WTC11 (cell line): Measurements from ENCODE around the gene EHF. TPM values are rescaled to one million over a fixed set of nuclear protein-coding genes. Genes with fewer than 3 reads are reported as not detected.

ENCODE experiments used
- ATAC-seq: fragments of 200-7000 bp; cut with Tn5 transposase; 2 replicates; pipeline ENCODE4 v1.10.0; 2021; ENCODE audit warnings: mild to moderate bottlenecking, moderate library complexity
- CTCF ChIA-PET: fragments of 300-600 bp; sonication (Branson Sonifier 250); formaldehyde crosslinking; loops from one replicate; lab custom pipeline; 2021; ENCODE audit warnings: antibody characterized with exemption; lab: Charles Lee
- POLR2A ChIA-PET: fragments of 350-600 bp; sonication (Branson Sonifier 250); formaldehyde crosslinking; loops from one replicate; lab custom pipeline; 2021; ENCODE audit warnings: antibody characterized with exemption; lab: Charles Lee
- DNase-seq: peaks from one replicate; pipeline ENCODE4 v3.0.0; 2021; ENCODE audit warnings: low spot score
- H3K27ac Mint-ChIP-seq: 2 replicates; pipeline ENCODE4 v1.8.0; 2021; ENCODE audit warnings: mixed read lengths
- H3K27me3 Mint-ChIP-seq: 2 replicates; pipeline ENCODE4 v1.8.0; 2021; ENCODE audit warnings: low read depth, mild to moderate bottlenecking, moderate library complexity, mixed read lengths
- H3K36me3 Mint-ChIP-seq: 2 replicates; pipeline ENCODE4 v1.8.0; 2021; ENCODE audit warnings: mixed read lengths
- H3K4me1 Mint-ChIP-seq: 2 replicates; pipeline ENCODE4 v1.8.0; 2022; ENCODE audit warnings: mixed read lengths
- H3K4me3 Mint-ChIP-seq: 2 replicates; pipeline ENCODE4 v1.8.0; 2021; ENCODE audit warnings: mild to moderate bottlenecking, moderate library complexity, mixed read lengths
- H3K9me3 Mint-ChIP-seq: 2 replicates; pipeline ENCODE4 v1.8.0; 2021; ENCODE audit warnings: mixed read lengths
- EMX1 ChIP-seq: fragments of 250-450 bp; sonication (Bioruptor Pico); IDR thresholded peaks from 2 replicates; pipeline ENCODE4 v1.8.0; 2021; ENCODE audit warnings: mild to moderate bottlenecking
- FOXJ3 ChIP-seq: sonication (generic); formaldehyde crosslinking; IDR thresholded peaks from 2 replicates; pipeline ENCODE4 v1.9.0; 2021; ENCODE audit warnings: missing genetic modification reagents, mild to moderate bottlenecking, borderline replicate concordance
- FOXK1 ChIP-seq: sonication (generic); formaldehyde crosslinking; IDR thresholded peaks from 2 replicates; pipeline ENCODE4 v1.8.0; 2022; ENCODE audit warnings: mild to moderate bottlenecking, moderate library complexity, missing genetic modification reagents
- GTF2I ChIP-seq: fragments of 250-450 bp; sonication (Bioruptor Pico); conservative IDR thresholded peaks from 2 replicates; pipeline ENCODE4 v1.4.0; 2021; ENCODE audit warnings: mild to moderate bottlenecking
- KAT7 ChIP-seq: sonication (generic); formaldehyde crosslinking; IDR thresholded peaks from 2 replicates; pipeline ENCODE4 v1.8.1; 2023; ENCODE audit warnings: missing genetic modification reagents, mild to moderate bottlenecking, borderline replicate concordance
- NR2C2 ChIP-seq: sonication (generic); formaldehyde crosslinking; IDR thresholded peaks from 2 replicates; pipeline ENCODE4 v1.8.0; 2022; ENCODE audit warnings: mild to moderate bottlenecking, missing genetic modification reagents
- SOX15 ChIP-seq: fragments of 250-450 bp; sonication (Bioruptor Pico); IDR thresholded peaks from 2 replicates; pipeline ENCODE4 v1.9.0; 2021; ENCODE audit warnings: mild to moderate bottlenecking
- SP1 ChIP-seq: sonication (generic); formaldehyde crosslinking; conservative IDR thresholded peaks from 2 replicates; pipeline ENCODE4 v1.8.1; 2022; ENCODE audit warnings: missing genetic modification reagents
- ZNF671 ChIP-seq: fragments of 250-450 bp; sonication (Bioruptor Pico); IDR thresholded peaks from 2 replicates; pipeline ENCODE4 v1.8.0; 2021; ENCODE audit warnings: mild to moderate bottlenecking
- total RNA-seq: library from RNA; stranded (reverse); gene quantifications from 3 replicates; pipeline ENCODE4 v1.2.3, GENCODE V29; 2021
- TF ChIP-seq, protein P1 (sequence below): sonication (generic); formaldehyde crosslinking; conservative IDR thresholded peaks from 2 replicates; pipeline ENCODE4 v1.8.1; 2023; ENCODE audit warnings: mild to moderate bottlenecking, low read depth, missing genetic modification reagents, moderate library complexity
- TF ChIP-seq, protein P2 (sequence below): sonication (generic); formaldehyde crosslinking; IDR thresholded peaks from 2 replicates; pipeline ENCODE4 v1.8.0; 2022; ENCODE audit warnings: missing genetic modification reagents
- TF ChIP-seq, protein P3 (sequence below): sonication (generic); formaldehyde crosslinking; IDR thresholded peaks from 2 replicates; pipeline ENCODE4 v1.8.1; 2023; ENCODE audit warnings: mild to moderate bottlenecking, missing genetic modification reagents
- TF ChIP-seq, protein P4 (sequence below): sonication (generic); formaldehyde crosslinking; IDR thresholded peaks from 2 replicates; pipeline ENCODE4 v1.8.1; 2023; ENCODE audit warnings: mild to moderate bottlenecking, missing genetic modification reagents, borderline replicate concordance
- TF ChIP-seq, protein P5 (sequence below): sonication (generic); formaldehyde crosslinking; IDR thresholded peaks from 2 replicates; pipeline ENCODE4 v1.8.1; 2022; ENCODE audit warnings: mild to moderate bottlenecking, missing genetic modification reagents, moderate library complexity, borderline replicate concordance
- TF ChIP-seq, protein P6 (sequence below): sonication (generic); formaldehyde crosslinking; conservative IDR thresholded peaks from 2 replicates; pipeline ENCODE4 v1.8.1; 2022; ENCODE audit warnings: mild to moderate bottlenecking, missing genetic modification reagents
- TF ChIP-seq, protein P7 (sequence below): sonication (generic); formaldehyde crosslinking; IDR thresholded peaks from 2 replicates; pipeline ENCODE4 v1.8.0; 2023; ENCODE audit warnings: missing genetic modification reagents

EHF gene
- total RNA-seq, 1 experiment from 2014 or later = 0.46 TPM

DNA sequence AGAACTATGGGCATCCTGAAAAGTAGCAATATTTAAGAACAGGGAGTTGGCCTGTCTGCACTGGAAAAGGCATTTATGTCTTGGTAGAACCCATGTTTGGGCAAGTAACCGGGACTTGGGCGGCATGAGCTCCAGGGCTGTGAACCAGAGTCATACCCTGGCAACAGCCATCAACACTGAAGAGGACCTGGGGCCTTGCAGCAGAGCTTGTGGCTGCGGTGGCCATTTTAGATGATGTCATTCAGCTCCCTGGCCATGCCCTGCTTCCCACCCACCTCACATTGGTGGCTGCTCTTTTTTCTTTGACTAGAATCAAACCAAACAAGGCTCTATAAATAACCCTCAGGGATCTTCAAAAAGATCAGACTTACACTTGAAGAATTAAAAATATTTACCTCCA, 26.6 kb downstream of the EHF start:
- H3K4me1 Mint-ChIP-seq = peaks cover 26% of the 10 kb centered on the region
- CTCF ChIA-PET = no interaction called here
- no peak overlapping the region for H3K4me3 Mint-ChIP-seq
- TF ChIP-seq GTF2I = no peak
- TF ChIP-seq NR2C2 = no peak
- TF ChIP-seq, protein P1, sequence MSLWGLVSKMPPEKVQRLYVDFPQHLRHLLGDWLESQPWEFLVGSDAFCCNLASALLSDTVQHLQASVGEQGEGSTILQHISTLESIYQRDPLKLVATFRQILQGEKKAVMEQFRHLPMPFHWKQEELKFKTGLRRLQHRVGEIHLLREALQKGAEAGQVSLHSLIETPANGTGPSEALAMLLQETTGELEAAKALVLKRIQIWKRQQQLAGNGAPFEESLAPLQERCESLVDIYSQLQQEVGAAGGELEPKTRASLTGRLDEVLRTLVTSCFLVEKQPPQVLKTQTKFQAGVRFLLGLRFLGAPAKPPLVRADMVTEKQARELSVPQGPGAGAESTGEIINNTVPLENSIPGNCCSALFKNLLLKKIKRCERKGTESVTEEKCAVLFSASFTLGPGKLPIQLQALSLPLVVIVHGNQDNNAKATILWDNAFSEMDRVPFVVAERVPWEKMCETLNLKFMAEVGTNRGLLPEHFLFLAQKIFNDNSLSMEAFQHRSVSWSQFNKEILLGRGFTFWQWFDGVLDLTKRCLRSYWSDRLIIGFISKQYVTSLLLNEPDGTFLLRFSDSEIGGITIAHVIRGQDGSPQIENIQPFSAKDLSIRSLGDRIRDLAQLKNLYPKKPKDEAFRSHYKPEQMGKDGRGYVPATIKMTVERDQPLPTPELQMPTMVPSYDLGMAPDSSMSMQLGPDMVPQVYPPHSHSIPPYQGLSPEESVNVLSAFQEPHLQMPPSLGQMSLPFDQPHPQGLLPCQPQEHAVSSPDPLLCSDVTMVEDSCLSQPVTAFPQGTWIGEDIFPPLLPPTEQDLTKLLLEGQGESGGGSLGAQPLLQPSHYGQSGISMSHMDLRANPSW = no peak
- TF ChIP-seq EMX1 (CRISPR knock-in tag) = no peak
- TF ChIP-seq, protein P2, sequence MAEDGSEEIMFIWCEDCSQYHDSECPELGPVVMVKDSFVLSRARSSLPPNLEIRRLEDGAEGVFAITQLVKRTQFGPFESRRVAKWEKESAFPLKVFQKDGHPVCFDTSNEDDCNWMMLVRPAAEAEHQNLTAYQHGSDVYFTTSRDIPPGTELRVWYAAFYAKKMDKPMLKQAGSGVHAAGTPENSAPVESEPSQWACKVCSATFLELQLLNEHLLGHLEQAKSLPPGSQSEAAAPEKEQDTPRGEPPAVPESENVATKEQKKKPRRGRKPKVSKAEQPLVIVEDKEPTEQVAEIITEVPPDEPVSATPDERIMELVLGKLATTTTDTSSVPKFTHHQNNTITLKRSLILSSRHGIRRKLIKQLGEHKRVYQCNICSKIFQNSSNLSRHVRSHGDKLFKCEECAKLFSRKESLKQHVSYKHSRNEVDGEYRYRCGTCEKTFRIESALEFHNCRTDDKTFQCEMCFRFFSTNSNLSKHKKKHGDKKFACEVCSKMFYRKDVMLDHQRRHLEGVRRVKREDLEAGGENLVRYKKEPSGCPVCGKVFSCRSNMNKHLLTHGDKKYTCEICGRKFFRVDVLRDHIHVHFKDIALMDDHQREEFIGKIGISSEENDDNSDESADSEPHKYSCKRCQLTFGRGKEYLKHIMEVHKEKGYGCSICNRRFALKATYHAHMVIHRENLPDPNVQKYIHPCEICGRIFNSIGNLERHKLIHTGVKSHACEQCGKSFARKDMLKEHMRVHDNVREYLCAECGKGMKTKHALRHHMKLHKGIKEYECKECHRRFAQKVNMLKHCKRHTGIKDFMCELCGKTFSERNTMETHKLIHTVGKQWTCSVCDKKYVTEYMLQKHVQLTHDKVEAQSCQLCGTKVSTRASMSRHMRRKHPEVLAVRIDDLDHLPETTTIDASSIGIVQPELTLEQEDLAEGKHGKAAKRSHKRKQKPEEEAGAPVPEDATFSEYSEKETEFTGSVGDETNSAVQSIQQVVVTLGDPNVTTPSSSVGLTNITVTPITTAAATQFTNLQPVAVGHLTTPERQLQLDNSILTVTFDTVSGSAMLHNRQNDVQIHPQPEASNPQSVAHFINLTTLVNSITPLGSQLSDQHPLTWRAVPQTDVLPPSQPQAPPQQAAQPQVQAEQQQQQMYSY (CRISPR knock-in tag) = no peak
- TF ChIP-seq, protein P3, sequence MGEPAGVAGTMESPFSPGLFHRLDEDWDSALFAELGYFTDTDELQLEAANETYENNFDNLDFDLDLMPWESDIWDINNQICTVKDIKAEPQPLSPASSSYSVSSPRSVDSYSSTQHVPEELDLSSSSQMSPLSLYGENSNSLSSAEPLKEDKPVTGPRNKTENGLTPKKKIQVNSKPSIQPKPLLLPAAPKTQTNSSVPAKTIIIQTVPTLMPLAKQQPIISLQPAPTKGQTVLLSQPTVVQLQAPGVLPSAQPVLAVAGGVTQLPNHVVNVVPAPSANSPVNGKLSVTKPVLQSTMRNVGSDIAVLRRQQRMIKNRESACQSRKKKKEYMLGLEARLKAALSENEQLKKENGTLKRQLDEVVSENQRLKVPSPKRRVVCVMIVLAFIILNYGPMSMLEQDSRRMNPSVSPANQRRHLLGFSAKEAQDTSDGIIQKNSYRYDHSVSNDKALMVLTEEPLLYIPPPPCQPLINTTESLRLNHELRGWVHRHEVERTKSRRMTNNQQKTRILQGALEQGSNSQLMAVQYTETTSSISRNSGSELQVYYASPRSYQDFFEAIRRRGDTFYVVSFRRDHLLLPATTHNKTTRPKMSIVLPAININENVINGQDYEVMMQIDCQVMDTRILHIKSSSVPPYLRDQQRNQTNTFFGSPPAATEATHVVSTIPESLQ (CRISPR knock-in tag) = no peak
- TF ChIP-seq SOX15 (CRISPR knock-in tag) = no peak
- TF ChIP-seq, protein P4, sequence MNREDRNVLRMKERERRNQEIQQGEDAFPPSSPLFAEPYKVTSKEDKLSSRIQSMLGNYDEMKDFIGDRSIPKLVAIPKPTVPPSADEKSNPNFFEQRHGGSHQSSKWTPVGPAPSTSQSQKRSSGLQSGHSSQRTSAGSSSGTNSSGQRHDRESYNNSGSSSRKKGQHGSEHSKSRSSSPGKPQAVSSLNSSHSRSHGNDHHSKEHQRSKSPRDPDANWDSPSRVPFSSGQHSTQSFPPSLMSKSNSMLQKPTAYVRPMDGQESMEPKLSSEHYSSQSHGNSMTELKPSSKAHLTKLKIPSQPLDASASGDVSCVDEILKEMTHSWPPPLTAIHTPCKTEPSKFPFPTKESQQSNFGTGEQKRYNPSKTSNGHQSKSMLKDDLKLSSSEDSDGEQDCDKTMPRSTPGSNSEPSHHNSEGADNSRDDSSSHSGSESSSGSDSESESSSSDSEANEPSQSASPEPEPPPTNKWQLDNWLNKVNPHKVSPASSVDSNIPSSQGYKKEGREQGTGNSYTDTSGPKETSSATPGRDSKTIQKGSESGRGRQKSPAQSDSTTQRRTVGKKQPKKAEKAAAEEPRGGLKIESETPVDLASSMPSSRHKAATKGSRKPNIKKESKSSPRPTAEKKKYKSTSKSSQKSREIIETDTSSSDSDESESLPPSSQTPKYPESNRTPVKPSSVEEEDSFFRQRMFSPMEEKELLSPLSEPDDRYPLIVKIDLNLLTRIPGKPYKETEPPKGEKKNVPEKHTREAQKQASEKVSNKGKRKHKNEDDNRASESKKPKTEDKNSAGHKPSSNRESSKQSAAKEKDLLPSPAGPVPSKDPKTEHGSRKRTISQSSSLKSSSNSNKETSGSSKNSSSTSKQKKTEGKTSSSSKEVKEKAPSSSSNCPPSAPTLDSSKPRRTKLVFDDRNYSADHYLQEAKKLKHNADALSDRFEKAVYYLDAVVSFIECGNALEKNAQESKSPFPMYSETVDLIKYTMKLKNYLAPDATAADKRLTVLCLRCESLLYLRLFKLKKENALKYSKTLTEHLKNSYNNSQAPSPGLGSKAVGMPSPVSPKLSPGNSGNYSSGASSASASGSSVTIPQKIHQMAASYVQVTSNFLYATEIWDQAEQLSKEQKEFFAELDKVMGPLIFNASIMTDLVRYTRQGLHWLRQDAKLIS = no peak
- no peak for TF ChIP-seq FOXK1 (CRISPR knock-in tag)
- TF ChIP-seq, protein P5, sequence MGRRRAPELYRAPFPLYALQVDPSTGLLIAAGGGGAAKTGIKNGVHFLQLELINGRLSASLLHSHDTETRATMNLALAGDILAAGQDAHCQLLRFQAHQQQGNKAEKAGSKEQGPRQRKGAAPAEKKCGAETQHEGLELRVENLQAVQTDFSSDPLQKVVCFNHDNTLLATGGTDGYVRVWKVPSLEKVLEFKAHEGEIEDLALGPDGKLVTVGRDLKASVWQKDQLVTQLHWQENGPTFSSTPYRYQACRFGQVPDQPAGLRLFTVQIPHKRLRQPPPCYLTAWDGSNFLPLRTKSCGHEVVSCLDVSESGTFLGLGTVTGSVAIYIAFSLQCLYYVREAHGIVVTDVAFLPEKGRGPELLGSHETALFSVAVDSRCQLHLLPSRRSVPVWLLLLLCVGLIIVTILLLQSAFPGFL = no peak
- TF ChIP-seq, protein P6, sequence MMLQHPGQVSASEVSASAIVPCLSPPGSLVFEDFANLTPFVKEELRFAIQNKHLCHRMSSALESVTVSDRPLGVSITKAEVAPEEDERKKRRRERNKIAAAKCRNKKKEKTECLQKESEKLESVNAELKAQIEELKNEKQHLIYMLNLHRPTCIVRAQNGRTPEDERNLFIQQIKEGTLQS (CRISPR knock-in tag) = no peak
- no peak for TF ChIP-seq SP1 (CRISPR knock-in tag)
- TF ChIP-seq ZNF671 (CRISPR knock-in tag) = no peak
- TF ChIP-seq FOXJ3 (CRISPR knock-in tag) = no peak
- no peak for TF ChIP-seq KAT7 (CRISPR knock-in tag)
- TF ChIP-seq, protein P7, sequence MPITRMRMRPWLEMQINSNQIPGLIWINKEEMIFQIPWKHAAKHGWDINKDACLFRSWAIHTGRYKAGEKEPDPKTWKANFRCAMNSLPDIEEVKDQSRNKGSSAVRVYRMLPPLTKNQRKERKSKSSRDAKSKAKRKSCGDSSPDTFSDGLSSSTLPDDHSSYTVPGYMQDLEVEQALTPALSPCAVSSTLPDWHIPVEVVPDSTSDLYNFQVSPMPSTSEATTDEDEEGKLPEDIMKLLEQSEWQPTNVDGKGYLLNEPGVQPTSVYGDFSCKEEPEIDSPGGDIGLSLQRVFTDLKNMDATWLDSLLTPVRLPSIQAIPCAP (CRISPR knock-in tag) = no peak
- TF ChIP-seq, all 79 proteins: peak for 0
- peaks cover 11% of the 10 kb centered on the region for H3K27me3 Mint-ChIP-seq
- DNase-seq (no peak), ATAC-seq (no peak)
- no peaks in the 10 kb centered on the region for H3K36me3 Mint-ChIP-seq
- H3K27ac Mint-ChIP-seq = no peak overlapping the region
- POLR2A ChIA-PET = no interaction called here
- H3K9me3 Mint-ChIP-seq = no peaks in the 10 kb centered on the region
